A549 (cell line): ENCODE results near the gene TBC1D14. TPM values are rescaled to one million over a fixed set of nuclear protein-coding genes. Genes with fewer than 3 reads are reported as not detected.

ENCODE experiments used
- ATAC-seq, 2 experiments: fragments of 200-7000 bp in 1 of 2; fragments of >200 bp in 1 of 2; cut with Nextera tagmentation in 1 of 2; cut with Tn5 transposase in 1 of 2; 3 replicates each; pipeline versions ENCODE4 v1.8.0 to v1.9.1; 2018 to 2020; ENCODE audit warnings: mild to moderate bottlenecking in 1 of 2, moderate library complexity in 1 of 2
- CTCF ChIA-PET: fragments of 300-600 bp; sonication (Branson Sonifier 250); formaldehyde crosslinking; extraction: SDS; loops from one replicate; lab custom pipeline; 2021; ENCODE audit warnings: antibody characterized with exemption, inconsistent platforms; lab: Yijun Ruan, JAX
- POLR2A ChIA-PET: fragments of 350-600 bp; formaldehyde crosslinking; extraction: SDS; loops from one replicate; lab custom pipeline; 2021; ENCODE audit warnings: antibody characterized with exemption, inconsistent platforms; lab: Yijun Ruan, JAX
- DNase-seq, 2 experiments: peaks; one replicate each; pipeline versions ENCODE4 v3.0.0 to v3.0.0-alpha.2; 2011 to 2016; ENCODE audit warnings: low read depth in 1 of 2, low spot score in 1 of 2
- FAIRE-seq: peaks from 2 replicates; lab custom pipeline; 2011; peaks lifted over from hg19 to GRCh38; lab: Jason Lieb, UNC
- H3K27ac ChIP-seq, 2 experiments: fragments of >200 bp; sonication (Bioruptor Twin); formaldehyde crosslinking; 3 replicates each; pipeline ENCODE4 v1.5.1; 2016 to 2017
- H3K4me1 ChIP-seq: fragments of >200 bp; sonication (Bioruptor Twin); formaldehyde crosslinking; 3 replicates; pipeline ENCODE4 v1.6.1; 2016
- H3K4me2 ChIP-seq: fragments of >200 bp; sonication (Bioruptor Twin); formaldehyde crosslinking; 3 replicates; pipeline ENCODE4 v1.6.1; 2016
- H3K4me3 ChIP-seq: fragments of >200 bp; sonication (Bioruptor Twin); formaldehyde crosslinking; 3 replicates; pipeline ENCODE4 v1.5.1; 2016
- H3K9me3 ChIP-seq: fragments of >200 bp; sonication (Bioruptor Twin); formaldehyde crosslinking; 3 replicates; pipeline ENCODE4 v1.6.1; 2016
- ATOH8 ChIP-seq: fragments of 250-450 bp; sonication (Bioruptor Pico); IDR thresholded peaks from 2 replicates; pipeline ENCODE4 v1.5.0; 2020; ENCODE audit warnings: low read depth, mild to moderate bottlenecking, moderate library complexity
- BHLHE40 ChIP-seq: IDR thresholded peaks from 2 replicates; pipeline ENCODE4 v1.6.1; 2012; ENCODE audit warnings: low read depth, low read length, inconsistent platforms
- CBX2 ChIP-seq: fragments of 200-600 bp; sonication (generic); IDR thresholded peaks from 2 replicates; pipeline ENCODE4 v1.6.1; 2016; ENCODE audit warnings: low read depth, mild to moderate bottlenecking, borderline replicate concordance
- E2F6 ChIP-seq: IDR thresholded peaks from 2 replicates; pipeline ENCODE4 v1.6.1; 2012; ENCODE audit warnings: low read depth, borderline replicate concordance
- EHF ChIP-seq: fragments of 250-450 bp; sonication (Bioruptor Pico); IDR thresholded peaks from 2 replicates; pipeline ENCODE4 v1.5.0; 2020; ENCODE audit warnings: mild to moderate bottlenecking
- EP300 ChIP-seq, 2 experiments: fragments of >200 bp; sonication (Bioruptor Twin); formaldehyde crosslinking; IDR thresholded peaks; 2 replicates in 1 of 2; 3 replicates in 1 of 2; pipeline ENCODE4 v1.6.1; 2016 to 2017
- ESRRA ChIP-seq: fragments of 150-350 bp; IDR thresholded peaks from 2 replicates; pipeline ENCODE4 v1.6.1; 2014; ENCODE audit warnings: mild to moderate bottlenecking, low read length, borderline replicate concordance
- FOSB ChIP-seq: fragments of 250-450 bp; sonication (Bioruptor Pico); IDR thresholded peaks from 2 replicates; pipeline ENCODE4 v1.5.0; 2020; ENCODE audit warnings: mild to moderate bottlenecking, moderate library complexity
- GATA3 ChIP-seq: IDR thresholded peaks from 2 replicates; pipeline ENCODE4 v1.6.1; 2012; ENCODE audit warnings: borderline replicate concordance
- HDAC2 ChIP-seq: fragments of 200-600 bp; sonication (generic); IDR thresholded peaks from 2 replicates; pipeline ENCODE4 v1.6.1; 2016
- HEYL ChIP-seq: fragments of 250-450 bp; sonication (Bioruptor Pico); IDR thresholded peaks from 2 replicates; pipeline ENCODE4 v1.8.0; 2021; ENCODE audit warnings: mild to moderate bottlenecking, moderate library complexity
- HOXA7 ChIP-seq: fragments of 250-450 bp; sonication (Bioruptor Pico); IDR thresholded peaks from 2 replicates; pipeline ENCODE4 v1.5.0; 2020; ENCODE audit warnings: mild to moderate bottlenecking, moderate library complexity
- HOXB13 ChIP-seq: fragments of 250-450 bp; sonication (Bioruptor Pico); IDR thresholded peaks from 2 replicates; pipeline ENCODE4 v1.5.0; 2020; ENCODE audit warnings: low read depth, mild to moderate bottlenecking, moderate library complexity
- HOXB5 ChIP-seq: fragments of 250-450 bp; sonication (Bioruptor Pico); IDR thresholded peaks from 2 replicates; pipeline ENCODE4 v1.5.0; 2020; ENCODE audit warnings: mild to moderate bottlenecking, moderate library complexity
- KDM5A ChIP-seq: fragments of 200-600 bp; sonication (generic); IDR thresholded peaks from 2 replicates; pipeline ENCODE4 v1.6.1; 2016; ENCODE audit warnings: antibody characterized with exemption, mild to moderate bottlenecking
- MAFK ChIP-seq: fragments of 450-650 bp; IDR thresholded peaks from 2 replicates; pipeline ENCODE4 v1.6.1; 2014; ENCODE audit not compliant: partially characterized antibody
- NFE2L2 ChIP-seq: fragments of 150-350 bp; conservative IDR thresholded peaks from 2 replicates; pipeline ENCODE4 v1.6.1; 2014; ENCODE audit warnings: low read length
- NR3C1 ChIP-seq: fragments of >200 bp; sonication (Bioruptor Twin); formaldehyde crosslinking; IDR thresholded peaks from 3 replicates; pipeline ENCODE4 v1.6.1; 2017
- PHF8 ChIP-seq: fragments of 200-600 bp; sonication (generic); IDR thresholded peaks from 2 replicates; pipeline ENCODE4 v1.6.1; 2016; ENCODE audit warnings: low read depth, mild to moderate bottlenecking, antibody characterized with exemption, moderate library complexity, borderline replicate concordance
- RAD21 ChIP-seq, 2 experiments: fragments of >200 bp in 1 of 2; sonication (Bioruptor Twin) in 1 of 2; formaldehyde crosslinking in 1 of 2; IDR thresholded peaks in 1 of 2; conservative IDR thresholded peaks in 1 of 2; 2 replicates in 1 of 2; 3 replicates in 1 of 2; pipeline ENCODE4 v1.6.1; 2012 to 2018; ENCODE audit warnings: inconsistent platforms in 1 of 2
- RCOR1 ChIP-seq: fragments of 150-350 bp; IDR thresholded peaks from 2 replicates; pipeline ENCODE4 v1.6.1; 2014; ENCODE audit warnings: antibody characterized with exemption, low read length, low read depth
- RNF2 ChIP-seq: fragments of 200-600 bp; sonication (generic); IDR thresholded peaks from 2 replicates; pipeline ENCODE4 v1.6.1; 2016; ENCODE audit warnings: low read depth, mild to moderate bottlenecking, antibody characterized with exemption, moderate library complexity, borderline replicate concordance
- TP53 ChIP-seq: fragments of 250-450 bp; sonication (Bioruptor Pico); IDR thresholded peaks from 2 replicates; pipeline ENCODE4 v1.5.0; 2021; ENCODE audit warnings: mild to moderate bottlenecking, moderate library complexity
- USF2 ChIP-seq: fragments of 450-650 bp; IDR thresholded peaks from 2 replicates; pipeline ENCODE4 v1.6.1; 2014; ENCODE audit warnings: antibody characterized with exemption
- ZNF302 ChIP-seq: fragments of 250-450 bp; sonication (Bioruptor Pico); IDR thresholded peaks from 2 replicates; pipeline ENCODE4 v1.9.0; 2021; ENCODE audit warnings: inconsistent platforms, mild to moderate bottlenecking, moderate library complexity
- ZSCAN20 ChIP-seq: fragments of 250-450 bp; sonication (Bioruptor Pico); IDR thresholded peaks from 2 replicates; pipeline ENCODE4 v1.8.0; 2022; ENCODE audit warnings: mild to moderate bottlenecking, moderate library complexity
- WGBS: methylation state at CpG from one replicate; pipeline ENCODE4 v1.1.6; 2017; ENCODE audit errors: missing lambda C conversion rate; 5-methylcytosine and 5-hydroxymethylcytosine counted together
- polyA plus RNA-seq, 4 experiments: library from polyadenylated mRNA; depleted of rRNA in 3 of 4; stranded (reverse); fragments of >200 nt; fragmentation: RNase III in 1 of 4; extraction: RNeasy Plus Mini Kit Qiagen cat#74134 plus additional on column Dnase treatment in 1 of 4; gene quantifications; 2 replicates in 3 of 4; 3 replicates in 1 of 4; pipeline ENCODE4 v1.2.3, GENCODE V29; 2011 to 2017
- TF ChIP-seq, protein P1 (sequence below): IDR thresholded peaks from 2 replicates; pipeline ENCODE4 v1.6.1; 2012
- TF ChIP-seq, protein P2 (sequence below): fragments of 200-600 bp; sonication (generic); IDR thresholded peaks from 2 replicates; pipeline ENCODE4 v1.6.1; 2016; ENCODE audit warnings: antibody characterized with exemption, mild to moderate bottlenecking, moderate library complexity

TBC1D14 gene
- polyA plus RNA-seq, 2 of the 4 experiments (the other 2 are of a cell fraction): 30.2 to 39.0 TPM

GRCh38 chr4:7045553-7045952 is 135.9 kb downstream of the TBC1D14 start:
- Histone ChIP-seq H3K9me3 (no peaks in the 10 kb centered on the region), H3K4me3 (no peak overlapping the region), H3K4me2 (no peak overlapping the region), H3K4me1 (peaks cover 8% of the 10 kb centered on the region; the same call in 2 of the 3 replicates), H3K27ac (no peak overlapping the region)
- no peak for FAIRE-seq
- no peak for DNase-seq
- TF ChIP-seq EP300 (IDR thresholded peaks at IDR 0.05) (no peak), RCOR1 (no peak), HOXA7 (CRISPR knock-in tag) (no peak), E2F6 (no peak), BHLHE40 (no peak), TP53 (no peak), MAFK (no peak), EHF (CRISPR knock-in tag) (no peak), ESRRA (no peak), HOXB5 (CRISPR knock-in tag) (no peak), CBX2 (no peak), RNF2 (no peak), GATA3 (no peak), RAD21 (conservative IDR thresholded peaks at IDR 0.05 in 1 of 2, IDR thresholded peaks at IDR 0.05 in 1 of 2) (no peak), ZSCAN20 (CRISPR knock-in tag) (no peak), KDM5A (no peak), NR3C1 (no peak), PHF8 (no peak), HOXB13 (CRISPR knock-in tag) (no peak), HDAC2 (no peak)
- ATAC-seq: no peak
- ChIA-PET POLR2A (no interaction called here), CTCF (interaction anchor here (0.8 to 1.4 kb wide), 3 partner anchors 8 to 153 kb away, joined by 3 to 4 read pairs (median 4); no protein-coding TSS in a partner anchor)
- WGBS: 99% methylated on average over 8 of the region's 8 CpGs

- H3K4me3 ChIP-seq: no peak overlapping the region
- no peak for TF ChIP-seq RNF2
- no peak for TF ChIP-seq KDM5A
- TF ChIP-seq NFE2L2: no peak
- no peak for TF ChIP-seq ESRRA
- TF ChIP-seq, protein P1, sequence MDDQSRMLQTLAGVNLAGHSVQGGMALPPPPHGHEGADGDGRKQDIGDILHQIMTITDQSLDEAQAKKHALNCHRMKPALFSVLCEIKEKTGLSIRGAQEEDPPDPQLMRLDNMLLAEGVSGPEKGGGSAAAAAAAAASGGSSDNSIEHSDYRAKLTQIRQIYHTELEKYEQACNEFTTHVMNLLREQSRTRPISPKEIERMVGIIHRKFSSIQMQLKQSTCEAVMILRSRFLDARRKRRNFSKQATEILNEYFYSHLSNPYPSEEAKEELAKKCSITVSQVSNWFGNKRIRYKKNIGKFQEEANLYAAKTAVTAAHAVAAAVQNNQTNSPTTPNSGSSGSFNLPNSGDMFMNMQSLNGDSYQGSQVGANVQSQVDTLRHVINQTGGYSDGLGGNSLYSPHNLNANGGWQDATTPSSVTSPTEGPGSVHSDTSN: no peak
- TF ChIP-seq HOXB5 (CRISPR knock-in tag): no peak
- TF ChIP-seq MAFK: no peak
- TF ChIP-seq FOSB: no peak
- no peak for TF ChIP-seq ZNF302 (CRISPR knock-in tag)
- TF ChIP-seq ATOH8: no peak
- TF ChIP-seq, protein P2, sequence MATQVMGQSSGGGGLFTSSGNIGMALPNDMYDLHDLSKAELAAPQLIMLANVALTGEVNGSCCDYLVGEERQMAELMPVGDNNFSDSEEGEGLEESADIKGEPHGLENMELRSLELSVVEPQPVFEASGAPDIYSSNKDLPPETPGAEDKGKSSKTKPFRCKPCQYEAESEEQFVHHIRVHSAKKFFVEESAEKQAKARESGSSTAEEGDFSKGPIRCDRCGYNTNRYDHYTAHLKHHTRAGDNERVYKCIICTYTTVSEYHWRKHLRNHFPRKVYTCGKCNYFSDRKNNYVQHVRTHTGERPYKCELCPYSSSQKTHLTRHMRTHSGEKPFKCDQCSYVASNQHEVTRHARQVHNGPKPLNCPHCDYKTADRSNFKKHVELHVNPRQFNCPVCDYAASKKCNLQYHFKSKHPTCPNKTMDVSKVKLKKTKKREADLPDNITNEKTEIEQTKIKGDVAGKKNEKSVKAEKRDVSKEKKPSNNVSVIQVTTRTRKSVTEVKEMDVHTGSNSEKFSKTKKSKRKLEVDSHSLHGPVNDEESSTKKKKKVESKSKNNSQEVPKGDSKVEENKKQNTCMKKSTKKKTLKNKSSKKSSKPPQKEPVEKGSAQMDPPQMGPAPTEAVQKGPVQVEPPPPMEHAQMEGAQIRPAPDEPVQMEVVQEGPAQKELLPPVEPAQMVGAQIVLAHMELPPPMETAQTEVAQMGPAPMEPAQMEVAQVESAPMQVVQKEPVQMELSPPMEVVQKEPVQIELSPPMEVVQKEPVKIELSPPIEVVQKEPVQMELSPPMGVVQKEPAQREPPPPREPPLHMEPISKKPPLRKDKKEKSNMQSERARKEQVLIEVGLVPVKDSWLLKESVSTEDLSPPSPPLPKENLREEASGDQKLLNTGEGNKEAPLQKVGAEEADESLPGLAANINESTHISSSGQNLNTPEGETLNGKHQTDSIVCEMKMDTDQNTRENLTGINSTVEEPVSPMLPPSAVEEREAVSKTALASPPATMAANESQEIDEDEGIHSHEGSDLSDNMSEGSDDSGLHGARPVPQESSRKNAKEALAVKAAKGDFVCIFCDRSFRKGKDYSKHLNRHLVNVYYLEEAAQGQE: no peak
- TF ChIP-seq USF2: no peak
- no peak for TF ChIP-seq HEYL
- ATAC-seq (no peak), FAIRE-seq (no peak), DNase-seq (no peak)
- no peak overlapping the region for H3K4me2 ChIP-seq
- no peaks in the 10 kb centered on the region for H3K9me3 ChIP-seq
- H3K4me1 ChIP-seq: peaks cover 8% of the 10 kb centered on the region; the same call in 2 of the 3 replicates
- H3K27ac ChIP-seq: no peak overlapping the region
- 97% methylated on average over 23 of the region's 23 CpGs for WGBS
- POLR2A ChIA-PET: no interaction called here
- CTCF ChIA-PET: interaction anchor here (1.3 to 2.3 kb wide), 4 partner anchors 9 to 326 kb away, joined by 3 to 9 read pairs (median 5); no protein-coding TSS in a partner anchor
These were observed 136.6 kb downstream of the TBC1D14 start for GRCh38 chr4:7045961-7046921.
